ENCODE measurements around the gene QRICH1. TPM values are rescaled to one million over a fixed set of nuclear protein-coding genes. Genes with fewer than 3 reads are reported as not detected.

QRICH1 gene
- total RNA-seq, 4 donors from 2014 or later = 61.1 to 132 (median 99.7) TPM

DNA sequence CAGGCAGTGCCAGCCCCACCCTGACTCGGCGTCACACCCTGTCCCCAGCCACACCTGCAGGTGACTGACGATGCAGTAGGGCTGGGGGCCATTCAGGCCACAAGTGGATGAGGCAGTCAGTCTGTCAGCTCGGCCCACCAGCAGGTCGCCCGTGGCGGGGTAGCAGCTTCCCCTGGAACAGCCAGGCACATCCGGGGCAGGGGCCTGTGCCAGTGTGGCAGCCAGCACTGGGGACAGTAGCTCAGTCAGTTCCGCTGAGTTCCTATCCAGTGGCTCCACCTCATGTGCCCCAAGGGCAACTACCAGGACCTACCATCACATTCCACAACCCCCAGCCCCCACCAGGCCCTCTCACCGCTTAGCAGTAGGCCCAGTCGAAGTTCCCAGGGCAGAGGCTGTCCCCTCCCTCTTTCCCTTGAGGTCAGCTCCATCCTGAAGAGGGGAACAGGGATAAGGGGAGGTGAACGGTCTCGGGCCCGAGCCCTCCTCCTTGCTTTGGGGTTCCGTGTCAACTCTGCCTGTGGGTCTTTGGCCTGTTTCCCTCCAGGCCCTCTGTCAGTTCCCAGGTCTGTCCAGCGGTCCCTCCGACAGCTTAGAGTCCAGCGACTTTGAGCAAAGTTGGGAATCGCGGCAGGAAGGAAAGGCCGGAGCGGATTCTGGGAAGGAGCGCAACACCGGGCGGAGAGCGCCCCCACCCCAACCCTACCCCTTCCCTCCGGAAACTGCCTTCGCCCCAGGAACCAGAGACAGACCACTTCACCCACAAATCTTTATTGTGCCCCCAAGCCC lies 38.8 kb upstream of the QRICH1 start, which contains the start of gene LAMB2:
Gene LAMB2 (minus strand): TSS at position 614 of the 789 bp plus-strand sequence. CDS start 183 bp downstream, at position 431.
- peak within 1 kb of the TSS; percentile 37 to 66 (median 50) for H3K4me3 ChIP-seq
- H3K36me3 ChIP-seq = peaks cover 0 to 13% (median 0%) of the 10 kb centered on the region in 3 donors
- H3K27ac ChIP-seq = peak within 1 kb of the TSS; percentile 64 to 87 (median 74)
- peaks cover 0 to 37% (median 0%) of the 10 kb centered on the region in 4 donors for H3K4me1 ChIP-seq
- no peaks in the 10 kb centered on the region for H3K9me3 ChIP-seq
- TF ChIP-seq, protein P1, sequence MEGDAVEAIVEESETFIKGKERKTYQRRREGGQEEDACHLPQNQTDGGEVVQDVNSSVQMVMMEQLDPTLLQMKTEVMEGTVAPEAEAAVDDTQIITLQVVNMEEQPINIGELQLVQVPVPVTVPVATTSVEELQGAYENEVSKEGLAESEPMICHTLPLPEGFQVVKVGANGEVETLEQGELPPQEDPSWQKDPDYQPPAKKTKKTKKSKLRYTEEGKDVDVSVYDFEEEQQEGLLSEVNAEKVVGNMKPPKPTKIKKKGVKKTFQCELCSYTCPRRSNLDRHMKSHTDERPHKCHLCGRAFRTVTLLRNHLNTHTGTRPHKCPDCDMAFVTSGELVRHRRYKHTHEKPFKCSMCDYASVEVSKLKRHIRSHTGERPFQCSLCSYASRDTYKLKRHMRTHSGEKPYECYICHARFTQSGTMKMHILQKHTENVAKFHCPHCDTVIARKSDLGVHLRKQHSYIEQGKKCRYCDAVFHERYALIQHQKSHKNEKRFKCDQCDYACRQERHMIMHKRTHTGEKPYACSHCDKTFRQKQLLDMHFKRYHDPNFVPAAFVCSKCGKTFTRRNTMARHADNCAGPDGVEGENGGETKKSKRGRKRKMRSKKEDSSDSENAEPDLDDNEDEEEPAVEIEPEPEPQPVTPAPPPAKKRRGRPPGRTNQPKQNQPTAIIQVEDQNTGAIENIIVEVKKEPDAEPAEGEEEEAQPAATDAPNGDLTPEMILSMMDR (IDR thresholded peaks at IDR 0.05) = no peak
- peak; percentile 48 to 64 for TF ChIP-seq POLR2A (IDR thresholded peaks at IDR 0.05)
- DNase-seq = peak in 2 of 3 donors; percentile 78 to 83
- no peaks in the 10 kb centered on the region for H3K27me3 ChIP-seq

DNA sequence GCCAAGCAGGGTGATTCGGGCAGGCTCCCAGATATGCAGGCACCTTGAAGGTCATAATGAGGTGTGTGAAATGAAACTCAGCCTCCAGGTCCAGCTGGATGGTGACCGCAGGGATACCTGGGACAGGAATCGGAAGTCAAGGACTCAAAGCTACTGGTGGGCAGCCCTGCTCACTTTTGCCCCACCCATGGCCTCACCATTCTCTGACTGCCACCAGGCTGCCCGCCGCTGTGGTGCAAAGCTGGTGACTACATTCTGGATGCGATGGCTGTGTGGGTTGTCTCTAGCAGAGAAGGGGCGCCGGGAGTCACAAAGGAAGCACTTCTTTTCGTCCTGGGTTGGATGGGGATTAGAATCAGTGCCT lies 38.2 kb upstream of the QRICH1 start:
- Histone ChIP-seq H3K27ac (peak overlapping the region; percentile 64 to 87 (median 74)), H3K4me3 (peak overlapping the region; percentile 37 to 66 (median 50)), H3K4me1 (peaks cover 0 to 37% (median 0%) of the 10 kb centered on the region in 4 donors), H3K27me3 (no peaks in the 10 kb centered on the region), H3K9me3 (no peaks in the 10 kb centered on the region), H3K36me3 (peaks cover 0 to 13% (median 0%) of the 10 kb centered on the region in 3 donors)
- no peak for DNase-seq
- TF ChIP-seq POLR2A (IDR thresholded peaks at IDR 0.05) = no peak
- TF ChIP-seq, protein P1 (IDR thresholded peaks at IDR 0.05) = no peak

DNA sequence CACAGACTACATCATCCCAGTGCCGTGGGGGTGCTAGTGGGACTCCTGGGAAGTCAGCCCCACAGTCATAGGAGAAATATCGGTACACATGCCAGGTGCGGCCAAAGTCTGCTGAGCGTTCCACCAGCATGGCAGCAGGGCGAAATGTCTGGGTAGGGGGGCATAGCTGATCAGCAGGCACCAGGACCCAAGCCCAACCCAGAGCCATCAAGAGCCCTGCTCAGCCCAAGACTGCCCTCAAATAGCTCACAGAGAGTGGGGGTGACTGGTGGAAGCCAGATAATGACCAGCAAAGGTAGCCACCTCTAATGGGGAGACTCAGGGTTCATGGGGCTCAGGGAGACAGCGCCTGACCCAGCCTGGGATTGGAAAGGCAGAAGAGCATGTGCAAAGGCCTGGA lies 37.7 kb upstream of the QRICH1 start:
- Histone ChIP-seq H3K4me1 (peaks cover 0 to 37% (median 0%) of the 10 kb centered on the region in 4 donors), H3K36me3 (peaks cover 0 to 18% (median 0%) of the 10 kb centered on the region in 3 donors), H3K9me3 (no peaks in the 10 kb centered on the region), H3K27ac (peak overlapping the region in 1 of 4 donors; percentile 76), H3K4me3 (peak overlapping the region in 2 of 4 donors; percentile 60 to 66), H3K27me3 (no peaks in the 10 kb centered on the region)
- DNase-seq = no peak
- TF ChIP-seq, protein P1 (IDR thresholded peaks at IDR 0.05) = no peak
- no peak for TF ChIP-seq POLR2A (IDR thresholded peaks at IDR 0.05)

DNA sequence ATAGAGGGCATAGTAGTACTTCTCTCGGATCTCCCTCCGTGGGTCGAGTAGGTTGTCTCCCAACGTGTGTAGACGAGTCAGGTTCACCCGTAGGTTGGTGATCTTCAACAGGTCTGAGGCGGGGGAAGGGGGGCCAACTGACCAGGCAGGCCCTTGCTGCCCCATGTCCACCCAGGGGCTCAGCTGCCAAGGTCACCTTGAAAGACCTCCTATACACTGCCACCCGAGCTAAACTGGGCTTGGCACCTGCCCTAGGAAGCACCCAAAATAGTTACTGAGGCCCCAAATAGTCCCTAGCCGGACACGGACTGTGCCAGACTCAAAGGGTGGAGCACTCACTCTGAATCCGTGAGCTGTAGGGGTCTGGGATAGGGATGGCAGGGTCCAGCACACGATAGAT lies 37.2 kb upstream of the QRICH1 start:
- Histone ChIP-seq H3K9me3 (no peaks in the 10 kb centered on the region), H3K27ac (no peak overlapping the region), H3K4me3 (no peak overlapping the region), H3K27me3 (no peaks in the 10 kb centered on the region), H3K36me3 (peaks cover 0 to 23% (median 0%) of the 10 kb centered on the region in 3 donors), H3K4me1 (peaks cover 0 to 37% (median 0%) of the 10 kb centered on the region in 4 donors)
- no peak for DNase-seq
- TF ChIP-seq, protein P1 (IDR thresholded peaks at IDR 0.05) = no peak
- TF ChIP-seq POLR2A (IDR thresholded peaks at IDR 0.05) = no peak

DNA sequence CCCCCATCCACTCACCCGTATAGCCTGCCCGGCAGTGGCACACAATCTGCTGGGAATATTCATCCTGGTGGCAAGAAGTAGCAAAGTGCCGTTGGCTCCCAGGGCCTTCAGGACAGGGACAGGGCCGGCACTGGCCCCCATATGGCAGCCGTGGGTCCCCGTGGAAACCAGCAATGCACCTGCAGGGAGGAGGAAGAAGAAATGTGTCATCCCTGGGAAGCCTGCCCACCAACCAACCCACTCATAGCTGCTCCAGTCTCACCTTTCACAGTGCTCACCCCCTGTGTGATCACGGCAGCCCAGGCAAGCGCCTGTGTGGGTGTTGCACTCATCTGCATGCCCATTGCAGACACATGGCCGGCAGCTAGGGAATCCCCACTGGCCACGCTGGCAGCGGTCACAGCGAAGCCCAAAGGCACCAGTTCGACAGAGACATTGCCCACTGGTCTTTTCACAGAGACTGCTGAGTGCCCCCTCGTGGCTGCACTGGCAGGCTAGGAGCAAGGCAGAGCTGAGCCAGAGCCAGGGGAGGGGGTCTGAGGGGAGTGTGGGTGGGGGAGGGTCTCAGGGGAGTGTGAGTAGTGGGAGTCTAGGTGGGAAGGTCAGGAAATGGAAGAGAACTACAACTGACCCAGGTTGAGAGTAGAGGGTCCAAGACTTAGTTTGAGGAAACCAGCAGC lies 31.3 kb upstream of the QRICH1 start:
- Histone ChIP-seq H3K27me3 (no peaks in the 10 kb centered on the region), H3K4me1 (peaks cover 0 to 5% (median under 1%) of the 10 kb centered on the region in 4 donors), H3K36me3 (peaks cover 0 to 48% (median 0%) of the 10 kb centered on the region in 3 donors), H3K4me3 (no peak overlapping the region), H3K27ac (no peak overlapping the region), H3K9me3 (no peaks in the 10 kb centered on the region)
- no peak for DNase-seq
- TF ChIP-seq, protein P1 (IDR thresholded peaks at IDR 0.05) = no peak
- TF ChIP-seq POLR2A (IDR thresholded peaks at IDR 0.05) = no peak
